ENCODE data around the gene PCDHGA1. TPM values are rescaled to one million over a fixed set of nuclear protein-coding genes. Genes with fewer than 3 reads are reported as not detected.
"Not testable (repeated sequence)": the region's sequence is repeated elsewhere in the genome, so short reads cannot be mapped to it uniquely, and the experiment has no call there.

PCDHGA1 gene
- polyA plus RNA-seq, 2 of the 4 experiments (the other 2 are of a cell fraction), result 0.32 to 0.71 TPM

GRCh38 chr5:141392429-141393198 is 62.3 kb downstream of the PCDHGA1 start, which contains the start of gene PCDHGA8:
TSS of gene PCDHGA8 (plus strand) at chr5:141392633. CDS start at chr5:141392814, 181 bp downstream.
- Histone ChIP-seq H3K27ac (no peak within 1 kb of the TSS), H3K4me2 (no peak within 1 kb of the TSS), H3K9me3 (peaks cover 68% of the 10 kb centered on the region), H3K4me1 (no peaks in the 10 kb centered on the region), H3K4me3 (no peak within 1 kb of the TSS)
- TF ChIP-seq BCL3 (IDR thresholded peaks at IDR 0.05) (no peak), TFCP2L1 (CRISPR knock-in tag; IDR thresholded peaks at IDR 0.05) (no peak), KDM1A (IDR thresholded peaks at IDR 0.05; ENCODE audit: low read depth) (no peak), FOXS1 (CRISPR knock-in tag; IDR thresholded peaks at IDR 0.05) (no peak), EHMT2 (IDR thresholded peaks at IDR 0.05; ENCODE audit: low read depth) (no peak), EP300 (IDR thresholded peaks at IDR 0.05) (no peak), CTCF (IDR thresholded peaks at IDR 0.05) (no peak), NPAS2 (CRISPR knock-in tag; IDR thresholded peaks at IDR 0.05; ENCODE audit: borderline replicate concordance) (no peak), HEYL (CRISPR knock-in tag; IDR thresholded peaks at IDR 0.05) (no peak), TP53 (CRISPR knock-in tag; IDR thresholded peaks at IDR 0.05) (no peak), CEBPB (IDR thresholded peaks at IDR 0.05) (no peak), RCOR1 (IDR thresholded peaks at IDR 0.05; ENCODE audit: low read depth, low read length) (no peak), MAX (IDR thresholded peaks at IDR 0.05) (peak; percentile 31; the same call in 1 of the 2 replicates), RAD21 (conservative IDR thresholded peaks at IDR 0.05 in 1 of 2, IDR thresholded peaks at IDR 0.05 in 1 of 2) (peak in 1 of 2 experiments; percentile 22; a peak in 1 of 5 replicates)
- no peak for FAIRE-seq
- ATAC-seq, result no peak
- WGBS (ENCODE audit: missing lambda C conversion rate), result 81% methylated on average over 34 of the region's 38 CpGs
- peak in 1 of 2 experiments; percentile 27 for DNase-seq (ENCODE audit: low read depth in 1 of 2, low spot score in 1 of 2)
- ChIA-PET CTCF (interaction anchor here (0.9 to 2.1 kb wide), 6 partner anchors 22 to 193 kb away, joined by 3 to 5 read pairs (median 4); partner anchors contain the start of genes PCDHB11, PCDHGB1 and PCDHGB3), POLR2A (no interaction called here)

GRCh38 chr5:141393267-141393666 is 63.0 kb downstream of the PCDHGA1 start:
- H3K4me1 ChIP-seq, result no peaks in the 10 kb centered on the region
- ChIA-PET POLR2A (no interaction called here), CTCF (interaction anchor here (0.9 to 1.5 kb wide), 5 partner anchors 10 to 165 kb away, joined by 3 to 5 read pairs (median 4); partner anchors contain the start of genes PCDHGA7, PCDHGB1 and PCDHGB3)
- H3K27ac ChIP-seq, result no peak overlapping the region
- no peak for FAIRE-seq
- no peak overlapping the region for H3K4me2 ChIP-seq
- ATAC-seq, result no peak
- TF ChIP-seq MAFK (IDR thresholded peaks at IDR 0.05; ENCODE audit: partially characterized antibody) (no peak), MAZ (IDR thresholded peaks at IDR 0.05; ENCODE audit: borderline replicate concordance, low read depth, low read length) (no peak), CBX8 (IDR thresholded peaks at IDR 0.05) (no peak), USF2 (IDR thresholded peaks at IDR 0.05) (no peak), PBX3 (IDR thresholded peaks at IDR 0.05) (no peak), ZFP36 (IDR thresholded peaks at IDR 0.05; ENCODE audit: borderline replicate concordance, partially characterized antibody) (no peak), POLR2A (IDR thresholded peaks at IDR 0.05; ENCODE audit: low read length) (no peak), MYC (IDR thresholded peaks at IDR 0.05; ENCODE audit: borderline replicate concordance, low read length) (no peak), ZC3H11A (IDR thresholded peaks at IDR 0.05) (no peak), CHD4 (IDR thresholded peaks at IDR 0.05; ENCODE audit: borderline replicate concordance) (no peak), TFCP2L1 (CRISPR knock-in tag; IDR thresholded peaks at IDR 0.05) (no peak)
- DNase-seq (ENCODE audit: low read depth in 1 of 2, low spot score in 1 of 2), result no peak
- H3K4me3 ChIP-seq, result no peak overlapping the region
- WGBS (ENCODE audit: missing lambda C conversion rate), result 72% methylated on average over 20 of the region's 21 CpGs
- H3K9me3 ChIP-seq, result peaks cover 67% of the 10 kb centered on the region

- DNase-seq (ENCODE audit: low read depth in 1 of 2, low spot score in 1 of 2); ATAC-seq; H3K4me3 ChIP-seq; POLR2A ChIA-PET; FAIRE-seq; H3K4me1 ChIP-seq; H3K4me2 ChIP-seq; H3K27ac ChIP-seq: not testable (repeated sequence)
- 82% methylated on average over 26 of the region's 53 CpGs for WGBS (ENCODE audit: missing lambda C conversion rate)
- H3K9me3 ChIP-seq, result peaks cover 70% of the 10 kb centered on the region
- CTCF ChIA-PET, result interaction anchor here (1.1 to 1.9 kb wide), 3 partner anchors 12 to 310 kb away, joined by 3 to 4 read pairs (median 3); partner anchors contain the start of genes PCDHGA7 and PCDHGB7
Observed at GRCh38 chr5:141394401-141395187, 64.3 kb downstream of the PCDHGA1 start.
